ENCODE results near the gene TGM2.

The TGM2 gene

GRCh38 chr20:38172408-38172807, 7.3 kb upstream of the TGM2 start:
- no peak overlapping the region for H3K27ac Mint-ChIP-seq
- no peaks in the 10 kb centered on the region for H3K36me3 Mint-ChIP-seq
- DNase-seq (ENCODE audit: low spot score in 2 of 2) (no peak), ATAC-seq (no peak)
- H3K9me3 Mint-ChIP-seq, result no peaks in the 10 kb centered on the region
- peaks cover 4% of the 10 kb centered on the region for H3K4me1 Mint-ChIP-seq
- no peak overlapping the region for H3K4me3 Mint-ChIP-seq

GRCh38 chr20:38171675-38172043, 6.6 kb upstream of the TGM2 start:
- no peak overlapping the region for H3K4me3 Mint-ChIP-seq
- H3K4me1 Mint-ChIP-seq, result peaks cover 4% of the 10 kb centered on the region
- no peak for DNase-seq (ENCODE audit: low spot score in 2 of 2)
- H3K9me3 Mint-ChIP-seq, result no peaks in the 10 kb centered on the region
- no peaks in the 10 kb centered on the region for H3K36me3 Mint-ChIP-seq
- no peak for ATAC-seq
- no peak overlapping the region for H3K27ac Mint-ChIP-seq

- no peak for DNase-seq (ENCODE audit: low spot score in 2 of 2)
- peaks cover 4% of the 10 kb centered on the region for H3K4me1 Mint-ChIP-seq
- ATAC-seq, result no peak
- H3K27ac Mint-ChIP-seq, result no peak overlapping the region
- H3K9me3 Mint-ChIP-seq, result no peaks in the 10 kb centered on the region
- H3K36me3 Mint-ChIP-seq, result no peaks in the 10 kb centered on the region
- no peak overlapping the region for H3K4me3 Mint-ChIP-seq
These were observed 6.0 kb upstream of the TGM2 start for GRCh38 chr20:38170826-38171674.

GRCh38 chr20:38170219-38170825, 5.3 kb upstream of the TGM2 start:
- Mint-ChIP-seq H3K4me1 (peaks cover 10% of the 10 kb centered on the region), H3K9me3 (no peaks in the 10 kb centered on the region), H3K4me3 (no peak overlapping the region), H3K27ac (peak overlapping the region; percentile 7), H3K36me3 (no peaks in the 10 kb centered on the region)
- DNase-seq (ENCODE audit: low spot score in 2 of 2) (no peak), ATAC-seq (no peak)

- Mint-ChIP-seq H3K4me3 (no peak overlapping the region), H3K4me1 (peaks cover 13% of the 10 kb centered on the region), H3K9me3 (no peaks in the 10 kb centered on the region), H3K36me3 (no peaks in the 10 kb centered on the region), H3K27ac (peak overlapping the region; percentile 7)
- ATAC-seq (no peak), DNase-seq (ENCODE audit: low spot score in 2 of 2) (no peak)
These were observed 4.6 kb upstream of the TGM2 start for GRCh38 chr20:38169636-38170193.

- Mint-ChIP-seq H3K9me3 (no peaks in the 10 kb centered on the region), H3K36me3 (no peaks in the 10 kb centered on the region), H3K4me1 (peaks cover 13% of the 10 kb centered on the region), H3K27ac (no peak overlapping the region), H3K4me3 (no peak overlapping the region)
- no peak for DNase-seq (ENCODE audit: low spot score in 2 of 2)
- no peak for ATAC-seq
These were observed 3.9 kb upstream of the TGM2 start for GRCh38 chr20:38168791-38169589.

GRCh38 chr20:38167851-38168760, 3.0 kb upstream of the TGM2 start:
- no peak for DNase-seq (ENCODE audit: low spot score in 2 of 2)
- Mint-ChIP-seq H3K36me3 (no peaks in the 10 kb centered on the region), H3K4me1 (peaks cover 13% of the 10 kb centered on the region), H3K4me3 (no peak overlapping the region), H3K9me3 (no peaks in the 10 kb centered on the region), H3K27ac (no peak overlapping the region)
- ATAC-seq, result peak; percentile 48

GRCh38 chr20:38167328-38167850, 2.3 kb upstream of the TGM2 start:
- peaks cover 13% of the 10 kb centered on the region for H3K4me1 Mint-ChIP-seq
- H3K36me3 Mint-ChIP-seq, result no peaks in the 10 kb centered on the region
- H3K27ac Mint-ChIP-seq, result no peak overlapping the region

GRCh38 chr20:38166703-38167233, 1.7 kb upstream of the TGM2 start:
- Mint-ChIP-seq H3K9me3 (no peaks in the 10 kb centered on the region), H3K4me1 (peaks cover 13% of the 10 kb centered on the region), H3K27ac (no peak overlapping the region)

More at GRCh38 chr20:38167328-38167850, 2.3 kb upstream of the TGM2 start:
- Mint-ChIP-seq H3K4me3 (no peak overlapping the region), H3K9me3 (no peaks in the 10 kb centered on the region)
- DNase-seq (ENCODE audit: low spot score in 2 of 2) (no peak), ATAC-seq (no peak)

GRCh38 chr20:38165966-38166702, 1.1 kb upstream of the TGM2 start:
- peaks cover 13% of the 10 kb centered on the region for H3K4me1 Mint-ChIP-seq
- peak overlapping the region; percentile 16 for H3K4me3 Mint-ChIP-seq
- H3K27ac Mint-ChIP-seq, result no peak overlapping the region
- no peaks in the 10 kb centered on the region for H3K9me3 Mint-ChIP-seq
- H3K36me3 Mint-ChIP-seq, result no peaks in the 10 kb centered on the region
- ATAC-seq (no peak), DNase-seq (ENCODE audit: low spot score in 2 of 2) (no peak)

More at GRCh38 chr20:38166703-38167233, 1.7 kb upstream of the TGM2 start:
- DNase-seq (ENCODE audit: low spot score in 2 of 2) (no peak), ATAC-seq (no peak)
- Mint-ChIP-seq H3K4me3 (no peak overlapping the region), H3K36me3 (no peaks in the 10 kb centered on the region)

GRCh38 chr20:38164624-38165088, 414 bp downstream of the TGM2 start:
- Mint-ChIP-seq H3K36me3 (no peaks in the 10 kb centered on the region), H3K27ac (no peak overlapping the region), H3K9me3 (no peaks in the 10 kb centered on the region), H3K4me1 (peaks cover 13% of the 10 kb centered on the region), H3K4me3 (no peak overlapping the region)
- ATAC-seq (no peak), DNase-seq (ENCODE audit: low spot score in 2 of 2) (no peak)

- DNase-seq (ENCODE audit: low spot score in 2 of 2), result no peak
- Mint-ChIP-seq H3K36me3 (no peaks in the 10 kb centered on the region), H3K27ac (no peak overlapping the region), H3K4me3 (no peak overlapping the region), H3K4me1 (peaks cover 12% of the 10 kb centered on the region), H3K9me3 (no peaks in the 10 kb centered on the region)
- no peak for ATAC-seq
These were observed 1.0 kb downstream of the TGM2 start for GRCh38 chr20:38164069-38164468.
